GM23338 (cell line): Measurements from ENCODE around the gene MAPRE2. TPM values are rescaled to one million over a fixed set of nuclear protein-coding genes. Genes with fewer than 3 reads are reported as not detected.

Experiments used
- ATAC-seq: fragments of 200-7000 bp; cut with Tn5 transposase; 3 replicates; pipeline ENCODE4 v1.9.1; 2020
- DNase-seq: peaks from one replicate; pipeline ENCODE4 v3.0.0-alpha.2; 2015; ENCODE audit warnings: low spot score
- H2AFZ ChIP-seq: fragments of 200-600 bp; sonication (generic); 2 replicates; pipeline ENCODE4 v1.8.0; 2016; ENCODE audit warnings: antibody characterized with exemption, mild to moderate bottlenecking, moderate library complexity
- H3F3A ChIP-seq: fragments of 200-600 bp; sonication (generic); replicated peaks from 2 replicates; pipeline ENCODE4 v1.8.0; 2017; ENCODE audit warnings: antibody characterized with exemption, mixed run types, low read depth
- H3K27ac ChIP-seq: fragments of 200-600 bp; sonication (generic); 2 replicates; pipeline ENCODE4 v1.6.1; 2016; ENCODE audit warnings: low read depth
- H3K27me3 ChIP-seq: fragments of 200-600 bp; sonication (generic); 2 replicates; pipeline ENCODE4 v1.8.0; 2016; ENCODE audit warnings: mild to moderate bottlenecking, mixed run types, moderate library complexity; ENCODE audit not compliant: insufficient read depth
- H3K36me3 ChIP-seq: fragments of 200-600 bp; sonication (generic); 2 replicates; pipeline ENCODE4 v1.8.0; 2016; ENCODE audit warnings: mild to moderate bottlenecking; ENCODE audit not compliant: insufficient read depth
- H3K4me1 ChIP-seq: fragments of 200-600 bp; sonication (generic); 2 replicates; pipeline ENCODE4 v1.8.0; 2016; ENCODE audit warnings: mild to moderate bottlenecking, moderate library complexity; ENCODE audit not compliant: insufficient read depth
- H3K4me2 ChIP-seq: fragments of 200-600 bp; sonication (generic); 2 replicates; pipeline ENCODE4 v1.7.1; 2017; ENCODE audit warnings: mixed run types
- H3K4me3 ChIP-seq: fragments of 200-600 bp; sonication (generic); 2 replicates; pipeline ENCODE4 v1.6.1; 2016; ENCODE audit warnings: mixed run types
- H3K79me2 ChIP-seq: fragments of 200-600 bp; sonication (generic); replicated peaks from 2 replicates; pipeline ENCODE4 v1.8.0; 2017; ENCODE audit warnings: mild to moderate bottlenecking; ENCODE audit not compliant: insufficient read depth
- H3K9me2 ChIP-seq: fragments of 200-600 bp; sonication (generic); 2 replicates; pipeline ENCODE4 v1.8.0; 2017; ENCODE audit not compliant: insufficient read depth
- H4K20me1 ChIP-seq: fragments of 200-600 bp; sonication (generic); replicated peaks from 2 replicates; pipeline ENCODE4 v1.8.0; 2017; ENCODE audit warnings: mild to moderate bottlenecking; ENCODE audit not compliant: insufficient read depth
- H3K27ac Mint-ChIP-seq: 2 replicates; pipeline ENCODE4 v1.8.0; 2020; ENCODE audit warnings: inconsistent platforms, mild to moderate bottlenecking, moderate library complexity, mixed read lengths
- H3K27me3 Mint-ChIP-seq: 3 replicates; pipeline ENCODE4 v1.8.0; 2022; ENCODE audit warnings: low read depth, mild to moderate bottlenecking, moderate library complexity, mixed read lengths, inconsistent platforms; ENCODE audit not compliant: insufficient read depth, poor library complexity
- H3K36me3 Mint-ChIP-seq: 3 replicates; pipeline ENCODE4 v1.8.0; 2021; ENCODE audit warnings: low read depth, mild to moderate bottlenecking, inconsistent platforms, moderate library complexity, mixed read lengths
- H3K4me1 Mint-ChIP-seq: 3 replicates; pipeline ENCODE4 v1.8.0; 2020; ENCODE audit warnings: mild to moderate bottlenecking, inconsistent platforms, mixed read lengths
- H3K4me3 Mint-ChIP-seq: 3 replicates; pipeline ENCODE4 v1.8.0; 2021; ENCODE audit warnings: moderate library complexity, mild to moderate bottlenecking, inconsistent platforms, mixed read lengths
- H3K9me3 Mint-ChIP-seq: 3 replicates; pipeline ENCODE4 v1.8.0; 2020; ENCODE audit warnings: moderate library complexity, mild to moderate bottlenecking, inconsistent platforms, mixed read lengths
- CTCF ChIP-seq, 2 experiments: fragments of 200-600 bp in 1 of 2; sonication (generic) in 1 of 2; conservative IDR thresholded peaks; 2 replicates each; pipeline versions ENCODE4 v1.5.1 to v1.6.1; 2016 to 2017; ENCODE audit warnings: antibody characterized with exemption in 2 of 2, low read depth in 2 of 2, mild to moderate bottlenecking in 2 of 2, moderate library complexity in 1 of 2
- ETS1 ChIP-seq: IDR thresholded peaks from 2 replicates; pipeline ENCODE4 v1.6.1; 2016; ENCODE audit warnings: antibody characterized with exemption
- EZH2 ChIP-seq: fragments of 200-600 bp; sonication (generic); IDR thresholded peaks from one replicate; pipeline ENCODE4 v1.8.0; 2017; ENCODE audit warnings: antibody characterized with exemption, mild to moderate bottlenecking, low read depth; ENCODE audit not compliant: unreplicated experiment
- EZH2phosphoT487 ChIP-seq: fragments of 200-600 bp; sonication (generic); IDR thresholded peaks from one replicate; pipeline ENCODE4 v1.8.1; 2018; ENCODE audit warnings: antibody characterized with exemption; ENCODE audit not compliant: unreplicated experiment
- NANOG ChIP-seq: IDR thresholded peaks from 2 replicates; pipeline ENCODE4 v1.6.1; 2016; ENCODE audit warnings: antibody characterized with exemption, borderline replicate concordance
- POLR2AphosphoS5 ChIP-seq: IDR thresholded peaks from 2 replicates; pipeline ENCODE4 v1.6.1; 2016; ENCODE audit warnings: antibody characterized with exemption, low read depth
- REST ChIP-seq: IDR thresholded peaks from one replicate; pipeline ENCODE4 v1.6.1; 2018; ENCODE audit warnings: antibody characterized with exemption; ENCODE audit not compliant: unreplicated experiment
- STAT1 ChIP-seq: IDR thresholded peaks from one replicate; pipeline ENCODE4 v1.6.1; 2016; ENCODE audit warnings: antibody characterized with exemption; ENCODE audit not compliant: unreplicated experiment
- ZNF331 ChIP-seq: fragments of 250-450 bp; sonication (Bioruptor Pico); IDR thresholded peaks from 2 replicates; pipeline ENCODE4 v1.5.0; 2020; ENCODE audit warnings: low read depth, mild to moderate bottlenecking, moderate library complexity
- ZNF462 ChIP-seq: fragments of 250-450 bp; sonication (Bioruptor Pico); IDR thresholded peaks from 2 replicates; pipeline ENCODE4 v1.5.0; 2020; ENCODE audit warnings: mild to moderate bottlenecking, moderate library complexity
- polyA plus RNA-seq: library from polyadenylated mRNA; unstranded; fragments of >200 nt; fragmentation: Nextera tagmentation; extraction: Ambion mirVana; gene quantifications from 2 replicates; pipeline ENCODE4 v1.2.1, GENCODE V29; 2016
- total RNA-seq: library from RNA; depleted of rRNA; stranded (reverse); fragments of >200 nt; shearing (Covaris generic); gene quantifications from 2 replicates; pipeline ENCODE4 v1.2.3, GENCODE V29; 2014

MAPRE2 gene
- total and polyA plus RNA-seq, 2 experiments from 2014 or later: 17.8 to 40.4 TPM

- DNase-seq (no peak), ATAC-seq (no peak)
- Mint-ChIP-seq H3K9me3 (no peaks in the 10 kb centered on the region), H3K36me3 (no peaks in the 10 kb centered on the region), H3K27ac (no peak overlapping the region), H3K4me1 (no peaks in the 10 kb centered on the region), H3K4me3 (no peak overlapping the region), H3K27me3 (no peaks in the 10 kb centered on the region)
- Histone ChIP-seq H3K4me2 (no peak overlapping the region), H3K27ac (no peak overlapping the region), H3K4me3 (no peak overlapping the region), H3K36me3 (no peaks in the 10 kb centered on the region; the same call in 1 of the 2 replicates), H3F3A (no peaks in the 10 kb centered on the region), H2AFZ (no peak overlapping the region), H3K4me1 (no peaks in the 10 kb centered on the region), H3K9me2 (no peaks in the 10 kb centered on the region), H3K27me3 (no peaks in the 10 kb centered on the region), H3K79me2 (no peaks in the 10 kb centered on the region), H4K20me1 (no peaks in the 10 kb centered on the region; the same call in none of the 2 replicates)
- no peak for TF ChIP-seq EZH2phosphoT487
- TF ChIP-seq CTCF (conservative IDR thresholded peaks at IDR 0.05; ENCODE audit: low read depth in 2 of 2): no peak
- no peak for TF ChIP-seq NANOG
- TF ChIP-seq ZNF331 (CRISPR knock-in tag): no peak
- no peak for TF ChIP-seq REST
Measured at GRCh38 chr18:35096677-35097011, 55.4 kb downstream of the MAPRE2 start.

- H3F3A ChIP-seq: no peaks in the 10 kb centered on the region
- Mint-ChIP-seq H3K36me3 (no peaks in the 10 kb centered on the region), H3K27me3 (no peaks in the 10 kb centered on the region), H3K27ac (no peak overlapping the region), H3K4me1 (no peaks in the 10 kb centered on the region), H3K9me3 (no peaks in the 10 kb centered on the region), H3K4me3 (no peak overlapping the region)
- H3K27ac ChIP-seq: no peak overlapping the region
- no peaks in the 10 kb centered on the region for H3K4me1 ChIP-seq
- H2AFZ ChIP-seq: no peak overlapping the region
- ATAC-seq (no peak), DNase-seq (no peak)
- H3K36me3 ChIP-seq: no peaks in the 10 kb centered on the region; the same call in 1 of the 2 replicates
- no peaks in the 10 kb centered on the region for H3K9me2 ChIP-seq
- no peaks in the 10 kb centered on the region for H3K79me2 ChIP-seq
- H3K4me2 ChIP-seq: no peak overlapping the region
- H3K27me3 ChIP-seq: no peaks in the 10 kb centered on the region
- H4K20me1 ChIP-seq: no peaks in the 10 kb centered on the region; the same call in none of the 2 replicates
- no peak overlapping the region for H3K4me3 ChIP-seq
- TF ChIP-seq ZNF462 (no peak), EZH2 (no peak), ETS1 (no peak), EZH2phosphoT487 (no peak), STAT1 (no peak), POLR2AphosphoS5 (no peak)
Measured at GRCh38 chr18:35097195-35097594, 56.0 kb downstream of the MAPRE2 start.
